GM19452 (cell line): ENCODE measurements around the gene FAM47A.

Source experiments
- ATAC-seq: cut with Tn5 transposase; IDR thresholded peaks from one replicate; pipeline ENCODE4 v1.9.1; 2021; ENCODE audit not compliant: unreplicated experiment

FAM47A gene

DNA sequence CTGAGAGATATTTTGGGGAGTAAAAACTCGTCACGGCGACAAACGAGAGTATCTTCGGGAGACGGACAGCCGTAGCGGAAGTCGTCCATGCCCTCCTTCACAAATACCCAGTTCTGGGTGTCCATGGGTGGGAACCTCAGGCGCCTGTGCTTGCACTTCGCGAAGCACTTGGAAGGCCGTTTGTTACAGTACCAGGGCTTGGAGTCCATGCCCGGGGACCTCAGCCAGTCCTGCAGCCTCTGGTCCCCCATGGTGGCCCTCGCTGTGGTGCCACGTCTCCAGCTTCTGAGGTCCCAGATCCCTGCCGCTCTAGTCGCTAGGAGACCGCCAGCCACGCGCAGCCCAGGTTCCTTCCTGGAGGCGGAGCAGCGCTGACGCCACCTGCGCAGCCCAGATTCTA, at the start of gene FAM47A:
TSS of gene FAM47A (minus strand) at position 287 of the 400 bp plus-strand sequence. CDS start at position 251, 36 bp downstream.
- no peak for ATAC-seq

DNA sequence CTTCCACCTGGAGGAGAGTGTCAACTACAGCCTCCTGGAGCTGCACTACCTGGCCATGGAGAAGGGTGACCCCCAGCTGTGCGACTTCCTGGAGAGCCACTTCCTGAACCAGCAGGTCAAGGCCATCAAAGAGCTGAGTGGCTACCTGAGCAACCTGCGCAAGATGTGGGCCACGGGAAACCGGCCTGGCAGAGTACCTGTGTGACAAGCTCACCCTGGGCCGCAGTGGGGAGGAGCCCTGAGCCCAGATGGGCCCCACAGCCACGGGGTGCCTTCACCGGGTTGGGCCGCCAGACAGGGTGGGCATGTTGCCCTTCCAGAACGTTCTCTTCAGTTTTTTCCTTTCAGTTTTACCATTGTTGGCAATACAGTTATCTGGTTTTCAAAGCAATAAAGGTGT, 15.2 kb upstream of the FAM47A start:
- ATAC-seq = no peak

GRCh38 chrX:34146906-34147305, 14.8 kb upstream of the FAM47A start:
- no peak for ATAC-seq

DNA sequence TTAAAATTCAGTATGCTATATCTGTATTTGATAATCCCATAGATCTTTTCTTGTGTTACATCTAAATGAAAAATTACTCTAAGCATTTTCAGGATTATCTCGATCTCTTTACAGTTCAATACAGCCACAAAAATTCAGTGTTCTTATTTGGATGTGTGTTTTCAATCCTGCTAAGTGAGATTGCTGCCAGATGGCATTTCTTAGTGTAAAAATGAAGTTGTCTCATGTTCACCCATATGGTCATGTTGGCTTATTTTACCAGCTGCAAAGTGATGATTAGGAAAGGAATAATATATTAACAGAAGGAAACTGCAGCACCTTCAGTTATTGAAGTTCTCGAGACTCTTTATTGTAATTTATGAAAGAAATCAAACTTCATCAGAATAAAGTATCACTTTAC, 12.1 kb upstream of the FAM47A start:
- no peak for ATAC-seq

DNA sequence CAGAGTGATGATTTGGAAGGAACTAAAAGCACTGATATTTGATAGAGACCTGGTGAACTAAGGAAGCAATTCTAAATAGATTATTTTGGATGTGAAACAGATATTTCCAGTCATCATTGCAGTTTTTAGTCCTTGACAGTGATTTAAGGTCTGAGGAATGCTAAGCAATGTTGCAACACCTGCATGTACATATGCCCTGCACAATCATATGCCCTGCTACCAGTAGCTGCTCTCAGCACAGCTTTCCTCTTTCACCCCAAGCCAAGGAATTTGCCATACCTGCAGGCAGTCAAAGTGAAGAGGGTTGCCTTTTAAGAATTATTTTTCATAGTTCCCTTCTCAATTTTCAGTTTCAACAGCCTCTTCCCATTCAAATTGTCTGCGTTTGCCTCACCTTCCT, 8.7 kb upstream of the FAM47A start:
- no peak for ATAC-seq

DNA sequence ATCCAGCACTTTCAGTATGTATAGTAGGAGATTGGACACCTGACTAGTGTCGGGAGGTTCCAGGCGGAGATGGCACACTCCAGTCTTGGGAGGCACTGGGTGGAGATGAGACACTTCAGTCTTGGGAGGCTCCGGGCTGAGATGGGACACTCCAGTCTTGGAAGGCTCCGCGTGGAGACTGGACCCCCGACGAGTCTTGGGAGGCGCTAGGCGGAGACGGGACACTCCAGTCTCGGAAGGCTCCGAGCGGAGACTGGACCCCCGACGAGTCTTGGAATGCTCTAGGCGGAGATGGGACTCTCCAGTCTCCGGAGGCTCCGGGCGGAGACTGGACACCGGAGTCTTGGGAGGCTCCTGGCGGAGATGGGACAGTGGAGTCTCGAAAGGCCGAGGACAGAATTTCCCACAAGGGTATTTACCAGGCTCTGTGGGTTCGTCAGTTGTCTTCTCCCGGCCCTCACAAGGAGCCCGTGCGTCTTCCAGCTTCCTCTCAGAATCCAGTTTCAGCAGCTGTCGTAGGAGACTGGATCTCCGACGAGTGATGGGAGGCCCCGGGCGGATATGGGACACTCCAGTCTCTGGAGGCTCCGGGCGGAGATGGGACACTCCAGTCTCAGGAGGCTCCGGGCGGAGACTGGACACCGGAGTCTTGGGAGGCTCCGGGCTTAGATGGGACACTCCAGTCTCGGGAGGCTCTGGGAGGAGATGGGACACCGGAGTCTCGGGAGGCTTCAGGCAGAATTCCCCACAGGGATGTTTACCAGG, 952 bp downstream of the FAM47A start:
- no peak for ATAC-seq

DNA sequence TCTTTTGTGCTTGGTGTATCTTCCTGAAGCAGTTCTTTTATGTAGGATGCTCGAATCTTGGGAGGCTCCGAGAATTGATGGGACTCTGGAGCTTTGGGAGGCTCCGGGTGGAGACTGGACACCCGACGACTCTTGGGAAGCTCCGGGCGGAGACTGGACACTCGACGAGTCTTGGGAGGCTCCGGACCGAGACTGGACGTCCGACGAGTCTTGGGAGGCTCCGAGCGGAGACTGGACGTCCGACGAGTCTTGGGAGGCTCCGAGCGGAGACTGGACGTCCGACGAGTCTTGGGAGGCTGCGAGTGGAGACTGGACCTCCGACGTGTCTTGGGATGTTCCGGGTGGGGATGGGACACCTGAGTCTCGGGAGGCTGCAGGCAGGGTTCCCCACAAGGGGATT, 1.6 kb downstream of the FAM47A start:
- no peak for ATAC-seq

DNA sequence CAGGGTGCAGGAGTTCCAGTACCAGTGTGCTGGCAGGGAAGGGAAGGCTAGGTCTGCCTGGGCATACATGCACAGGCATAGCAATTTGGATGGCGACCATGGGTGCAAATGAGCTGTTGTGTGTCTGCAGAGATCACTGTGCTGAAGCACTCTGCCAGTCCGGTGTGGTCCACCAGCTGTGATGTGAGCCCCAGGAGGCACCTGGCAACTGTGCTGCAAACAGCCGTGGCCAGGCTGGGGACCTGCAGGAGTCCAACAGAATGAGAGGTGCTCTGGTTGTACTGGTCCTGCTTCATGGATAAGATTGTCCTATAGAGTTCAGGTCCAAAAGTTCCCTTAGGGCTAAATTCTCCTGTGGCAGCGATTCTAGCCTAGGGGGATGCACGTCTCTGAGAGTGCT, 6.1 kb downstream of the FAM47A start:
- no peak for ATAC-seq

DNA sequence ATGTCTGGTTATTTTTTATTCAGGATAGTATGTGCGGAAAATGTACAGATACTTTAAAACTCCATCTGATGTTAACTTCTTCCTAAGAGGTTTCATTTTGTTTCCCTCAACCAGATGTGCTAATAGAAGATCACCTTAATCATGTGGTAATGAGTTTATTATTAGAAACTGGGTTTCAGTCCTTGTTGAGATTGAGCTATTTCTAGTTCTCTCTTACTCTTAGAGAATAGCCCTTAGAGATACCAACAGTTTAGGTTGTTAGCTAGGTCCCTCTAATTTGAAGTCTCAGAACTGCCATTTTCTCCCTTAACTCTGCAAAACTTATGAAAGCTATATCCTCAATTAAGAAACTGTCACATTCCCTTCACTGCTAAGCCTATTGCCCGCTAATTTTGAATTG, 13.0 kb downstream of the FAM47A start:
- ATAC-seq = no peak

GRCh38 chrX:34112459-34112858, 19.7 kb downstream of the FAM47A start:
- no peak for ATAC-seq
